HEK293 (cell line): ENCODE measurements around the gene PLCL1.

Experiments
- GLIS2 ChIP-seq: fragments of 450-650 bp; formaldehyde crosslinking; IDR thresholded peaks from 2 replicates; pipeline ENCODE4 v1.5.1; 2016; ENCODE audit warnings: missing biosample characterization, missing genetic modification characterization
- TF ChIP-seq, protein P1 (sequence below): fragments of 450-650 bp; formaldehyde crosslinking; IDR thresholded peaks from 2 replicates; pipeline ENCODE4 v1.5.1; 2016; ENCODE audit warnings: missing biosample characterization, missing genetic modification characterization

GRCh38 chr2:197875763-197876162 is 71.4 kb downstream of the PLCL1 start:
- no peak for TF ChIP-seq GLIS2 (tag by site-specific recombination)
- TF ChIP-seq, protein P1, sequence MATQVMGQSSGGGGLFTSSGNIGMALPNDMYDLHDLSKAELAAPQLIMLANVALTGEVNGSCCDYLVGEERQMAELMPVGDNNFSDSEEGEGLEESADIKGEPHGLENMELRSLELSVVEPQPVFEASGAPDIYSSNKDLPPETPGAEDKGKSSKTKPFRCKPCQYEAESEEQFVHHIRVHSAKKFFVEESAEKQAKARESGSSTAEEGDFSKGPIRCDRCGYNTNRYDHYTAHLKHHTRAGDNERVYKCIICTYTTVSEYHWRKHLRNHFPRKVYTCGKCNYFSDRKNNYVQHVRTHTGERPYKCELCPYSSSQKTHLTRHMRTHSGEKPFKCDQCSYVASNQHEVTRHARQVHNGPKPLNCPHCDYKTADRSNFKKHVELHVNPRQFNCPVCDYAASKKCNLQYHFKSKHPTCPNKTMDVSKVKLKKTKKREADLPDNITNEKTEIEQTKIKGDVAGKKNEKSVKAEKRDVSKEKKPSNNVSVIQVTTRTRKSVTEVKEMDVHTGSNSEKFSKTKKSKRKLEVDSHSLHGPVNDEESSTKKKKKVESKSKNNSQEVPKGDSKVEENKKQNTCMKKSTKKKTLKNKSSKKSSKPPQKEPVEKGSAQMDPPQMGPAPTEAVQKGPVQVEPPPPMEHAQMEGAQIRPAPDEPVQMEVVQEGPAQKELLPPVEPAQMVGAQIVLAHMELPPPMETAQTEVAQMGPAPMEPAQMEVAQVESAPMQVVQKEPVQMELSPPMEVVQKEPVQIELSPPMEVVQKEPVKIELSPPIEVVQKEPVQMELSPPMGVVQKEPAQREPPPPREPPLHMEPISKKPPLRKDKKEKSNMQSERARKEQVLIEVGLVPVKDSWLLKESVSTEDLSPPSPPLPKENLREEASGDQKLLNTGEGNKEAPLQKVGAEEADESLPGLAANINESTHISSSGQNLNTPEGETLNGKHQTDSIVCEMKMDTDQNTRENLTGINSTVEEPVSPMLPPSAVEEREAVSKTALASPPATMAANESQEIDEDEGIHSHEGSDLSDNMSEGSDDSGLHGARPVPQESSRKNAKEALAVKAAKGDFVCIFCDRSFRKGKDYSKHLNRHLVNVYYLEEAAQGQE (tag by site-specific recombination) = no peak
